ENCODE data around the gene LRRFIP2. TPM values are rescaled to one million over a fixed set of nuclear protein-coding genes. Genes with fewer than 3 reads are reported as not detected.

LRRFIP2 gene
- total and polyA plus RNA-seq, 2 of the 4 experiments (the other 2 are of a cell fraction): 20.6 to 31.0 TPM

DNA sequence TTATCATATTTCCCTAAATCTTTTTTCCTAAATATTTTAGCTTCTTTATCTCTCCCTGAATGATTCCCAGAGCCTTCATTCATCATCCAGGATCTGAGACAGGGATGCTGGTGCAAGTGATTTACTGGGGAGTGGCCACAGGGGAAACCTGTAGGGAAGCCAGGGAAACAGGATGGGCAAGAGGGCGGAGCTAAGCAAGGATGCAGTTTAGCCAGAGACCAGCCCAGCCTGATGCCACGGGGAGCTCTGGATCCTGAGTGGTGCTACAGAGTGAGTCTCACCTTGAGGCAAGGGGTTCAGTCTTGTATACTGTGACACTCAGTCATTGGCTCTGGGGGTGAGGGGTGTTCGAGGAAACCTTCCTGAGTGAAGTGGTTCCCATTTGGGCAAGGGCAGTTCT is 39.7 kb upstream of the LRRFIP2 start:
- H3K36me3 ChIP-seq (ENCODE audit: control insufficient read depth, insufficient read depth, low read length): no peaks in the 10 kb centered on the region
- H3K9ac ChIP-seq (ENCODE audit: low read depth, low read length): no peak overlapping the region
- ChIA-PET POLR2A (ENCODE audit: unreplicated experiment) (interaction anchor here (0.6 kb wide), 1 partner anchor 214 kb away, joined by 5 read pairs; no protein-coding TSS in a partner anchor), CTCF (interaction anchor here (1.2 kb wide), 1 partner anchor 110 kb away, joined by 8 read pairs; no protein-coding TSS in a partner anchor)
- no peaks in the 10 kb centered on the region for H3K79me1 ChIP-seq (ENCODE audit: low read depth in 1 of 2, low read length in 2 of 2)
- H3K14ac ChIP-seq (replicated peaks; ENCODE audit: low read depth, low read length): no peak overlapping the region
- ATAC-seq (ENCODE audit: low read depth) (no peak), DNase-seq (no peak)
- no peaks in the 10 kb centered on the region for H3K9me3 ChIP-seq (ENCODE audit: control insufficient read depth, insufficient read depth, low read length)
- H3K4me3 ChIP-seq (ENCODE audit: insufficient read depth, low read depth, low read length): no peak overlapping the region
- no peak overlapping the region for H2AFZ ChIP-seq (replicated peaks; ENCODE audit: low read length, poor library complexity)
- dilution Hi-C loops (cut with HindIII; ENCODE audit: low sequenced_read_pairs, unreplicated experiment): no loop called here
- no peak overlapping the region for H2BK20ac ChIP-seq (ENCODE audit: low read depth, low read length)
- WGBS, 2 experiments (ENCODE audit: extremely low coverage in 2 of 2, insufficient read length in 1 of 2): 78% methylated on average over 2 of the region's 3 CpGs; no CpG with 5 or more reads in 1 of the 2 experiments
- no peaks in the 10 kb centered on the region for H3K27me3 ChIP-seq (ENCODE audit: control insufficient read depth, insufficient read depth, low read length)
- no peak overlapping the region for H2BK5ac ChIP-seq (ENCODE audit: low read depth, low read length, poor library complexity, severe bottlenecking)
- H2AK5ac ChIP-seq (ENCODE audit: low read depth, low read length): 0 out of 2 replicates have a peak overlapping the region, but pooled peaks have one; percentile 4
- H3K27ac ChIP-seq (ENCODE audit: insufficient read depth, low read length): no peak overlapping the region
- no peak overlapping the region for H4K5ac ChIP-seq (ENCODE audit: low read depth, low read length)
- in situ Hi-C loops (cut with MboI; ENCODE audit: low sequenced_read_pairs): loop anchor here (10.0 to 25.0 kb wide), 2 partner anchors 189 to 477 kb away; no protein-coding TSS in a partner anchor
- H4K91ac ChIP-seq (ENCODE audit: insufficient read depth, low read depth, low read length): no peak overlapping the region
- H3K23ac ChIP-seq (ENCODE audit: low read depth, low read length): no peak overlapping the region
- no peak overlapping the region for H4K8ac ChIP-seq (ENCODE audit: low read depth in 2 of 2, low read length in 2 of 2)
- H2BK15ac ChIP-seq (ENCODE audit: low read depth, low read length): no peak overlapping the region
- H2AK9ac ChIP-seq (replicated peaks; ENCODE audit: low read depth, low read length, poor library complexity): no peak overlapping the region
- H4K20me1 ChIP-seq (ENCODE audit: insufficient read depth, low read length): no peaks in the 10 kb centered on the region
- no TSS peak for BruUV-seq (replicated peaks)
- no peak overlapping the region for H3K56ac ChIP-seq (ENCODE audit: extremely low read depth, insufficient read depth, low read length)
- no peak overlapping the region for H3K4me2 ChIP-seq (ENCODE audit: low read depth, low read length)
- no peak overlapping the region for H3K18ac ChIP-seq (ENCODE audit: low read depth, low read length)
- H2BK120ac ChIP-seq (ENCODE audit: low read depth, low read length): no peak overlapping the region
- TF ChIP-seq RAD21 (IDR thresholded peaks at IDR 0.05; ENCODE audit: low read length): no peak
- TF ChIP-seq RCOR1 (IDR thresholded peaks at IDR 0.05; ENCODE audit: insufficient replicate concordance, low read length): no peak
- no peak for TF ChIP-seq CHD1 (IDR thresholded peaks at IDR 0.05; ENCODE audit: low read depth, low read length)
- no peak for TF ChIP-seq MAFK (IDR thresholded peaks at IDR 0.05; ENCODE audit: low read depth, low read length)
- TF ChIP-seq MAZ (IDR thresholded peaks at IDR 0.05; ENCODE audit: borderline replicate concordance, low read depth, low read length): no peak
- TF ChIP-seq NFE2L2 (IDR thresholded peaks at IDR 0.05; ENCODE audit: low read depth, low read length): no peak
- TF ChIP-seq SMC3 (IDR thresholded peaks at IDR 0.05; ENCODE audit: low read depth, low read length): no peak
- no peak for TF ChIP-seq MXI1 (IDR thresholded peaks at IDR 0.05; ENCODE audit: borderline replicate concordance, low read depth, low read length)
- TF ChIP-seq RFX5 (IDR thresholded peaks at IDR 0.05; ENCODE audit: low read depth, low read length): no peak
- TF ChIP-seq, protein P1, sequence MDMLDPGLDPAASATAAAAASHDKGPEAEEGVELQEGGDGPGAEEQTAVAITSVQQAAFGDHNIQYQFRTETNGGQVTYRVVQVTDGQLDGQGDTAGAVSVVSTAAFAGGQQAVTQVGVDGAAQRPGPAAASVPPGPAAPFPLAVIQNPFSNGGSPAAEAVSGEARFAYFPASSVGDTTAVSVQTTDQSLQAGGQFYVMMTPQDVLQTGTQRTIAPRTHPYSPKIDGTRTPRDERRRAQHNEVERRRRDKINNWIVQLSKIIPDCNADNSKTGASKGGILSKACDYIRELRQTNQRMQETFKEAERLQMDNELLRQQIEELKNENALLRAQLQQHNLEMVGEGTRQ (IDR thresholded peaks at IDR 0.05; ENCODE audit: low read depth, low read length): no peak
- TF ChIP-seq POLR2A (IDR thresholded peaks at IDR 0.05; ENCODE audit: low read depth, low read length): no peak
- no peak for TF ChIP-seq BHLHE40 (IDR thresholded peaks at IDR 0.05; ENCODE audit: low read depth, low read length)
- no peak for TF ChIP-seq FOS (IDR thresholded peaks at IDR 0.05; ENCODE audit: low read depth, low read length)
- TF ChIP-seq, protein P2, sequence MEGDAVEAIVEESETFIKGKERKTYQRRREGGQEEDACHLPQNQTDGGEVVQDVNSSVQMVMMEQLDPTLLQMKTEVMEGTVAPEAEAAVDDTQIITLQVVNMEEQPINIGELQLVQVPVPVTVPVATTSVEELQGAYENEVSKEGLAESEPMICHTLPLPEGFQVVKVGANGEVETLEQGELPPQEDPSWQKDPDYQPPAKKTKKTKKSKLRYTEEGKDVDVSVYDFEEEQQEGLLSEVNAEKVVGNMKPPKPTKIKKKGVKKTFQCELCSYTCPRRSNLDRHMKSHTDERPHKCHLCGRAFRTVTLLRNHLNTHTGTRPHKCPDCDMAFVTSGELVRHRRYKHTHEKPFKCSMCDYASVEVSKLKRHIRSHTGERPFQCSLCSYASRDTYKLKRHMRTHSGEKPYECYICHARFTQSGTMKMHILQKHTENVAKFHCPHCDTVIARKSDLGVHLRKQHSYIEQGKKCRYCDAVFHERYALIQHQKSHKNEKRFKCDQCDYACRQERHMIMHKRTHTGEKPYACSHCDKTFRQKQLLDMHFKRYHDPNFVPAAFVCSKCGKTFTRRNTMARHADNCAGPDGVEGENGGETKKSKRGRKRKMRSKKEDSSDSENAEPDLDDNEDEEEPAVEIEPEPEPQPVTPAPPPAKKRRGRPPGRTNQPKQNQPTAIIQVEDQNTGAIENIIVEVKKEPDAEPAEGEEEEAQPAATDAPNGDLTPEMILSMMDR (conservative IDR thresholded peaks at IDR 0.05; ENCODE audit: low read depth, low read length): no peak
- TF ChIP-seq, protein P3, sequence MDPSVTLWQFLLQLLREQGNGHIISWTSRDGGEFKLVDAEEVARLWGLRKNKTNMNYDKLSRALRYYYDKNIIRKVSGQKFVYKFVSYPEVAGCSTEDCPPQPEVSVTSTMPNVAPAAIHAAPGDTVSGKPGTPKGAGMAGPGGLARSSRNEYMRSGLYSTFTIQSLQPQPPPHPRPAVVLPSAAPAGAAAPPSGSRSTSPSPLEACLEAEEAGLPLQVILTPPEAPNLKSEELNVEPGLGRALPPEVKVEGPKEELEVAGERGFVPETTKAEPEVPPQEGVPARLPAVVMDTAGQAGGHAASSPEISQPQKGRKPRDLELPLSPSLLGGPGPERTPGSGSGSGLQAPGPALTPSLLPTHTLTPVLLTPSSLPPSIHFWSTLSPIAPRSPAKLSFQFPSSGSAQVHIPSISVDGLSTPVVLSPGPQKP (IDR thresholded peaks at IDR 0.05; ENCODE audit: borderline replicate concordance, low read depth, low read length): no peak
- no peak for TF ChIP-seq CEBPB (IDR thresholded peaks at IDR 0.05; ENCODE audit: low read depth, low read length)
- H3K4ac ChIP-seq (ENCODE audit: low read depth, low read length): no peak overlapping the region
- peaks cover 4% of the 10 kb centered on the region for H3K9me1 ChIP-seq (ENCODE audit: insufficient read depth, low read length)
- peaks cover 5% of the 10 kb centered on the region; the same call in 1 of the 2 replicates for H3K4me1 ChIP-seq (ENCODE audit: control insufficient read depth, insufficient read depth, low read length)
- intact Hi-C loops (cut with micrococcal nuclease): no loop called here

Data from IMR-90 (cell line).